MV-4-11 (cell line): Measurements from ENCODE around the gene PLCH1.

Source experiments
- DNase-seq: peaks from one replicate; lab custom pipeline; 2025; lab: John Stamatoyannopoulos, UW

The PLCH1 gene

DNA sequence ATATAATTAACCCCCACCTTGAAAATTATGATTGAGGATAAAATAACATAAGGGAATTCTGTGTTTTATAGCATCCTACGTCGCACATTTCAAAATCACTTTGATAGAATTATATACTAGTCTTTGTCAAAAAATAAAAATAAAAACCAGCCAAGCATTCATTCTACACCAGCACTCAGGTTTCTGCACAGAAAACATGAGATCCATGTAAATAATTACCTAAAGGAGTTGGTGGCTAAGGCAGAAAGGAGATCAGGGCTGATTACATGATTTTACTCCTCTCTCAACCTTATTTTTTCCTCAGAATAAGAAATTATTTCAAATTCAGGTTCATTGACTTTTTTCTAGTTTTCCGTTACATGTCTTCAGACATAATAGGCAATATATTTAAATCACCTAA is 194.5 kb downstream of the PLCH1 start:
- no peak for DNase-seq

DNA sequence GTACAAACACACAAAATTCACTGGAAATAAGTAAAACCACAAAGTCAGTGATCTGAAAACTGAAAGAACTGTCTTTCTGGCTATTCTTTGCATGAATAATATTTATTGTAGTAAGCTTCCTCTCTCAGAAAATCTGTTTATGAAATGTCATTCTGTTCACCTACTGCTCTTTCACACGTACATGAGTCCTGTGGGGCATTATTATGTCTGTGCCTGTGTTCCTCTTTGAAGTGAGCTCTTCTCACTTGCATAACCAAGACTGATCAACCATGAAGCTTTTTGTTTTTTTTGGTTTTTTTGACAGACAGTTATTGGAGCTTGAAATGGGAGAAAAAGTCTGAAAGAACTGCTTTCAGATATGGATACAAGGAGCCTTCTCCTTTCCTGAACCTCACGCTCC is 195.8 kb downstream of the PLCH1 start:
- DNase-seq, result no peak

DNA sequence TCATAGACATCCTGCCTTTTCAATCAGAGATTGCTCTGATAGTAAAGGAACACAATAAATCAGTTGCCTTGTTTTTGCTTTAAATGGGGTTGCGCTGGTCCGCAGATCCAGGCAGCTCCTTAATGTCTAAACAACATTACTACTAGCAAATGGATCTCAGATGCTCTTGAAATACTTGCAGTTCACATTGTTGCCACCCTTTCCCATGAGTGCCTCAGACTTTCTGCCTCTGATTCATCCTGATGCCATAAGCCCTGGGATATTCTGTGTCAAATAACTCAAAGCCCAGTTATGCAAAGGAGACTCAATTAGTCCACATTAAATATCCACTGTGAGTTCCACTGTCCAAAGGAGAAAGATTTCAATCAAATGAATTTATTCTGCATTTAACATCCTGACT is 196.7 kb downstream of the PLCH1 start:
- no peak for DNase-seq

DNA sequence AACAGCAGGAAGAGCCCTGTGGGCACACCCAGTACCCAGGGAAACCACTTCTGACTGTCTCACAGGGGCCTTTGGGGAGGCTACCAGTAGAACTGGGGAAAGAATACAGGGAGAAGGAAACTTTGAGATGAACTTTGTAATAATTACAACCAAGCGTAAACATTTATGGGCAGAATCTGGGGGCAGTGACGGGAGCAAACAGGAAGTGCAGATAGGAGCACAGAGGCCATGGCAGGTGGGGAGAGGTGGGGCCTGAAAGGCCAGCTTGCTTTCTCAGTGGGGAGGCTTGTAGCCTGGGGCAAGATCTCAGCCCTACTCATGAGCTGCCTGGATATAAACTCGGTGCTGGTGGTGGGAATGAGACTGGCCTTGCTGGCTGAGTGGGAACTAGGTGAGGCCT is 209.8 kb downstream of the PLCH1 start:
- DNase-seq, result no peak

DNA sequence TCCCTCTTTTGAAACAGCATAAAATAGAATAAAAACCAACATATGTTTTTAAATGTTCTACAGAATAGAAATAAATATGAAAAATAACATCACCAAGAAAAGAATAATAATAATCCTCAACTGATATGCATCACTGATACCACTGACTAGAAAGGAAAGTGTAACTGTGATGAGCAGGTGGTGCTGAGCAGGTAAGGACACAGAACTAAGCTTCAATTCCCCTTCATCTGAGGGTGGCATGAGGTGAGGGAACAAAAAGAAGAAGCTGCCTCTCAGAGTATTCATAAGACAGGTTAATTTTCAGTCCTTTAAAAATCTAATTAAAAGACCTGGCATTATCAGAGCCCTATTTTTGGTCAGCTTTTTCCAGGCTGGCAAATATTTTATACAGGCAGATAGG is 216.3 kb downstream of the PLCH1 start:
- DNase-seq, result no peak

DNA sequence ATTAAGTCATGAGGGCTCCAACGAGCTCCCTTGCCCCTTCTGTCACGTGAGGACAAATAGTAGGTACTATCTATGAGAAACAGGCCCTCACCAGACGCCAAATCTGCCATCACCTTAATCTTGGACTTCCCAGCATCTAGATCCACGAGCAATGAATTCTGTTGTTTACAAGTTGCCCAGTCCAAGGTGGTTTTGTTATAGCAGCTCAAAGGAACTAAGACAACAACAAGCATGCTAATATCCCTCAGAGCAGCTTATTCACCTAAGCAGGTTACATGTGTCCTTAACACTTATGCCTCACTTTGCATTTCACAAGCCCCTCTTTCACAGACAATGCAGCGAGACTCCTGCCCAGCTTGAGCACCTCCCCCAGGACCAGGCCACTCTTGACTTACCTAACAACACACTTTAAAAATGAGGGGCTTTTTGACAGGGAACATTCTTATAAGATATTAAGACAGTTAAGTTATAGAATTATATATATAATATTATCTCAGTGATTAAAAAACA is 219.5 kb downstream of the PLCH1 start:
- DNase-seq, result no peak

DNA sequence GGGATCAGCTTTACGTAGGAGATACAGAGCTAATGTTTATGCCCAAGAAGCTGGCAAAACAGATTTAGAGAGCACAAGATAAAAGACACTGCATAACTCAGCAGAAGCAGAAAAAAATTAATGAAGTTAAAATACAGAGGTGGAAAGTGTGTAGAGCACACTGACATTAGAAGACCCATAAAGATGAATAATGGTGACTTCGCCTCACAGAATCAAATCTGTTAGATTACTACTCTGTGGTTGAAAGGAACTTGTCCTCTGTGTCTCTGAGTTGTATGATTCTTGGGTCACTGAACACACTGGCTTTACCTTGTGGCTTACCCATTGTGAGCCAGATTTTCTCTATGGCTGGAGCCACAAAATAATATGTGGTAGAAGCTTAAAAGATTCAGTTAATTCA is 224.4 kb downstream of the PLCH1 start:
- no peak for DNase-seq

DNA sequence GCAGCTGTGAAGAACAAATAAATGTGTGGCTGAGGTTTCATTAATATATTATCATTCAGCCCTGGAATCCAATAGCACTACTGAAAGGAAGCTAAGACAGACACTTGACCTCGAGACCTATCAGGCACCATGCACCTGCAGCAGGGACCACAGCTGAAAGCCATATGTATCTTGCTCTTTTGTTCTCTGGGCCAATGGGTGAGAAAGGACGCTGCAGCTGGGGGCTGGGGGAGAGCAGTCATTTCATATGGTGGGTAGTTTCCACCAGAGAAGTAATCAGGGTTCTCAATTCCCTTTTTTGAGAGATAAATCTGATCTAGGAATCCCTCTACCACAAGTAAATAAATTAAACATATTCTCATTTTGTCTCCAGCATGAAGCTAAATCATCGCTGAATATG is 225.8 kb downstream of the PLCH1 start:
- DNase-seq, result no peak

DNA sequence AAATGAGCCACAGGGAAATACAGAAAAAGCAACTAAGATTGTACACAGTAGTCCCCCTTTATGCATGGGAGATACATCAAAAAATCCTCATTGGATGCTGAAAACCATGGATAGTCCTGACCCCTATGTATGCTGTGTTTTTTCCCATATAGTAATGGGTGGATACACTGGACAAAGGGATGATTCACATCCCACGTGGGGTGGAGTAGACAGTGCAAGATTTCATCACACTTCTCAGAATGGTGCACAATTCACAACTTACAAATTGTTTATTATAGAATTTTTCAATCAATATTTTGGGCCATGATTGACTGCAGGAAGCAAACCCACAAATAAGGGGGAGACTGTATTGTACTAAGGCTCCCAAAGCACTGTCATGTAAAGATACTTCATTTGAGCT is 227.0 kb downstream of the PLCH1 start:
- DNase-seq, result no peak

DNA sequence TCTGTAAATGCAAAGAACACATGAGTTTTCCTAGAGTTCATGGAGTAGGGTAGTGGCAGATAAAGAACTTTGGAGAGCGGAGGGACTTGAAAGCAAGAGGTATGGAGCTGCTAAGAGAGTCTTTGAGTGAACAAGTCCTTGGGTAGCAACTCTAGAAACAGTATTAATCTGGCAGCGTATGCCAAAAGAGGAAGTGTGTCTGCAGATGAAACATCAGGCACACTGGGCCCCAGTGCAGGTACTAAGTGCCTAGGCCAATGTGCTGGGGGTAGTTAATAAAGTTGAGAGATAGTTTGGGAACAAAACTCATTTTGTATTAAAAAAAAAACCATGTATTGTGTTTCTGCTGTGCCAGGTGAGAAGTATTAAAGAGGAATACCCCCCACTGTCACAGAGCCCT is 228.4 kb downstream of the PLCH1 start:
- no peak for DNase-seq

DNA sequence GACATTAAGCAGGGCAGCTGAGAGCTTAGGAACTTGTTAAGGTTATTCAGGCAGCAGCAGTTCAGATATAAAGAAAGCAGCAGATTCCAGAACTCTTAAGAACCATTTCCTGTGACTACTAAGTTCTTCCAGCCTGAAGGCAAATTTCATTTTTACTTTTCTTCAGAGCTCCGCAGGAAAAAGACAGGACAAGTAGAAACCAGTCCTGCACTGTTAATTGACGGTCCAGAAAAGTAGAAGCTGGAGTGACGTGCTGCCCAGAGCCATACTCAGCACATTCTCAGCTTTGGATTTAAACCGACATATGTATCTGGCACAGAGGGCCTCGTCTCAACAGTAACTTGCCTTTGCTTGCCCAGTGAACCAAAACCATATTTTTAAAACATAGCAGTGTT is 232.0 kb downstream of the PLCH1 start:
- no peak for DNase-seq

DNA sequence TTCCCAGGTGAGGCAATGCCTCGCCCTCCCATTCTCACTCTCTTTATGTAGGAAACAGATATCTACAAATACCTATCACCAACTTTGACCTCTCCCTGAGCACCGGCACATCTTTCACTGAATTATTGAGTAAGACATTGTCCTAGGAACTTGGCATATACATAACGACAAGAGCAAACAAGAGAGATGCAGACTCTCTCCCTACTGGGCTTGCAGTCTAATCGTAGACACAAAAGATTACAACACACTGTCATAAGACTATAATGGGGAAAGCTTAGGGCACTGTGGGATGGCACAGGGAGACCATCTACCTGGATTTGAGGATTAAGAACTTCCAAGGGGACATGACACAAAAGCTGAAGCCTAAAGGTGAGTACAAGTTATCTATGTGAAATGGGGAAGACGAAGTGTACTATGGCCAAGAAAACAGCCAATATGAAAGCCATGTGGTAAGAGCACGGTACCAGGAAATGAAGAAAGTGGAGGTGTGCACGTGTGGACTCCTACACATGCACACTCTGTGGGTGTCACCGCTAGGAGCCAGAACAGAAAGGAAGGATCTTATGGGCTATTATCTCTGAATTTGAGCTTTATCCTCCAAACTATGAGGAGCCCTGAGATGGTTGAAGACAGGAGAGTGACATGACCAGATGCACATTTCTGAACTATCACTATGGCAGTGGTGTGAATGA is 232.6 kb downstream of the PLCH1 start:
- no peak for DNase-seq

DNA sequence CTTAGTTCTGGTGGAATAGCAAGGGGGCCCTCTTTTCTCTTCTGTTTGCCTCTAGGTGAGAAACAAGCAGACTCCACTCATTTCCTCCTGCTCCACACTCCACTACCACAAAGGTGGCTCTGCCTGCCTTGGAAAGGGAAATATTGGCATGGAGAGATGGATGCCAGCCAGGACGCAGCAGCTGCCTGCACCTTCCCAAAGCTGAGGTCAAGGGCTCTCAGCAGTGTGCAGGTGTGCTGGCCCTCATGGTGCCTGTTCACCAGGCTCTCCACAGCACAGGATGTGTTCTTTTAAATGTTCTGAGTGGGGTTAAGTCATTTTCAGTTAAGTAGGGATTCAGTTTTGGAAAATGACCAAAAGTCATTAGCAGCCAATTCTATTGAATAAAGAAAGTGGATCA is 240.2 kb downstream of the PLCH1 start:
- no peak for DNase-seq

DNA sequence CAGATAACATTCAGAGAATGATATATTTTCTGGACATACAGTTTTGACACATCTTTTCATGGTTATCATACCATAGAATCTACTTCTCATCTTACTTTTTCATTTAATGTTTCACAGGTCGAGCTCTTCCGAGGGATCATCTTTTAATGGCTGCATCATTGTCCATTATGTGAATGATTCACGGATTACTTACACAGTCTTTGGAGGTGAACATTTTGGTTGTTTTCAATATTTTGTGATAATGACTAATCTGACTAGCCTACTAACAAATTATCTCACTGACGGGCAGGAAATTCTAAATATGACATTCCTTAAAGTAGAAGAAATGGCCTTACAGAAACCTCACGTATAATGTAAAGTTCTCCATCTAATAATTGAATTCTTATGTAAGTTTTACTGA is 242.2 kb downstream of the PLCH1 start:
- DNase-seq, result no peak

DNA sequence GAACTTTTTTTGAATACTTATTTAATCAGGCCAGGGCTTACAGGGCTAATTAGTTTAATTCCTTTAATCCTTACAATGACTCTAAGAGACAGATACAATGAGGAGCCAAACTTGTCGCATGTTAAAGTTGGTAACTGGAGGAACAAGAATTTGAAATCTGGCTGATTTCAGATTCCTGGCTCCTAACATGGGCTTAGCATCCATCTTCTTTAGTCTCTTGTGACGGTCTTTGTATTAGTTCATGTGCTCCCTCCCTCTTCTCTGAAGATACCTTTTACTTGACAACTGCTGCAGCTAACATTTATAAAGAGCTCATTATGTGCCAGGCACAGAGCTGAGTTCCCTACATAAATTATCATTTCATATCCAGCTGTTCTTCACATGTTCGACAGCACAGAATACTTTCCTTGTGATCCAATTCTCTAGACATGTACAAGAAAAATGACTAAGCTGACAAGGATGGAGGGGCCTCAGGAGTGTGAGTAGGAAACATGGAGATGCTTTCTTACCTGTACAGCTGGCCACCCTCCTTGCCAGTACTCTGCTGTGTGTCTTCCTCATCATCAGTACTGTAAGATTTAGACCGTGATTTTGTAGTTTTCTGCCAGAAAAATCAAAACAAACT is 244.6 kb downstream of the PLCH1 start:
- no peak for DNase-seq

DNA sequence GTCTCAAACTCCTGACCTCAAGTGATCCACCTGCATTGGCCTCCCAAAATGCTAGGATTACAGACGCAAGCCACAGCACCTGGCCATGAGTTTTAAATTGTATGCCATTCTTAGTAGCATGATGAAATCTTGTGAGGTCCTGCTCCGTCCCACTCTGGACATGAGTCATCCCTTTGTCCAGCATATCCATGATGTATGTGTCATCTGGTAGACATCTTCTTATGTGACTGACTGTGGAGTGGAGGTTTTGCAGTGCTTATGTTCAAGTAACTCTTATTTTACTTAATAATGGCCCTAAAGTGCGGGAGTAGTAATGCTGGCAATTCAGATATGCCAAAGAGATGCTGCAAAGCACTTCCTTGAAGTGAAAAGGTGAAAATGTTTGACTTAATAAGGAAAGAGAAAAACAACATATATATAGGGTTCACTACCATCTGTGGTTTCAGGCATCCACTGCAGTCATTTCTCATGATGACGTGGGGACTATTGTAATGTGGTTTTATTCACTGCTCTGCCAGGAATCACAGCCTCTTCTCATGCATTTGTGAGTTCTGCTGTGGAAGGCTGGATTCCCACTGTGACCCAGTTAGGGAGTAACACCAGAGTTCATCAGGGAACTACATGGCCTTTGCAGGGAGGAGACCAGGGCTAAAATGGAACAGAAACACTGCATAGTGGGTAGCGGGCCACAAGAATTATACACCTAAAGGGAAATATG is 246.8 kb downstream of the PLCH1 start:
- no peak for DNase-seq

DNA sequence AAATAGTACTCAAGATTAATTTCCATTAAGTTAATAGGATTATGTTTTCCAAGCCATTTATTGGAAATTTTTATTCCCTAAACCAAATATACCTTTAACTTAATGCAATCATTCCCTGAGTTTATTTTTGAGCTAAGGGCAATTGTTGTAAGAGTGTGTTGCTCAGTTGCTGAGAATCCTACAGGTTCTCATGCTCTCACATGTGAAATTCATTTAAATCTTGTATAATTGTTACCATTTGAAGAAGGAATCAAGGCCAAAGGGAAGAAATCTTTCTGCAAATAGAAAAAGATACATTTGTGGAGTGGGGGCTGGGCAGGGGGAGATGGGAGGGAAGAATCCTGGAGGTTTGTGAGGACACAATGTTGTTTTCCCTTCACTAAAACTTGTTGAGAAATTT is 248.7 kb downstream of the PLCH1 start:
- DNase-seq, result no peak

DNA sequence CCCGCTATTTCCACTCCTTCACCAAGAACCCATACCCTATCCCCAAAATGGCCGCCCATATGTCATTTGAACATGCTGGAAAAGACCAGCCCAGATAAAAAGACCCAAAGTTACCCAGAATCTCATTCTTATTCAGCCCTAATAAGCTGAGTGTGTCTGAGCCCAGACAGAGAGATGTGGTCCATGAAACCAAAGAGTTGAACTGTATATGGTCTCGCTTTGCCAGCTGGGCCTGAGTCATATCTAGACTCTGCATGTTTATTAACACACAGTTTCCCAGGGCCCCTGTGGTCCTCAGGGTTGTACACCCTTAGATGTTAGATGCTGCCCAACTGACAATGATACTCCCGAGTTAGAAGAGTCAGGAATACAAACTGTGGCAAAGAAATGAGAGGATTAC is 249.5 kb downstream of the PLCH1 start:
- no peak for DNase-seq

DNA sequence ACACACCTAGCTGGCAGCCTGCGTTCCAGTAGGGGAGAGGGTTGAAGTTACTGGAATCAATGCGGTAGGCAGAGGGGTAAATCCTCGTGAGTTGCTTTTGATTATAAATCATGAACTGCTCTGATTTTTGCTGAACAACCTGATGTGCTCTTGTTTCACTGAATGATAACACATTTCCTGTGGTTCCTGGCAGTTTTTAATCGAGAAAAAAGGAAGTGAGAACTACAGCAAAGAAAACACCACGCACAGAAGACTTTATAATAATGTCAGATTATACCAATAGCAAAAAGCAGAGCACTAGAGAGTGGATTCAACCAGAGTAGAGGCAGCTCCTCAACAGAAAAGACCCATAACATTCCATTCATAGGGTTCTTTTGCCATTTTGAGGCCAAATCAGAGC is 250.5 kb downstream of the PLCH1 start:
- no peak for DNase-seq

DNA sequence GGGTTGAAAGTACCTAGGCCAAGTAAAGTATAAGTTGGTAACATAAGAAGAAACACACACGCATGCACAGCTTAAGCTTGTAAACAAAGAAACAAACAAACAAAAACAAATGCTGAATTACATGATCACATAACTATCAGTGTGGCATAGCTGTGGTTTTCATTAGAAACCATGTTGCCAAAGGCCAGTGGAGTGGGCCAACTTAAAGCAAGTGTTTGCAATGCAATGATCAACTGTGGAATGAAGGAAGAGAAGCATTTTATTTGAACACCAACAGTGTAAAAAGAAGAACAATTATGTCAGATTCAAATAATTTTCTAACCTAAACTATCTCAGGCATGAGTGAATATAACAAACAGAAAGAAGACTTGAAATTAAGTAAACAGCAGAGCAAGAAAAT is 252.0 kb downstream of the PLCH1 start:
- no peak for DNase-seq

DNA sequence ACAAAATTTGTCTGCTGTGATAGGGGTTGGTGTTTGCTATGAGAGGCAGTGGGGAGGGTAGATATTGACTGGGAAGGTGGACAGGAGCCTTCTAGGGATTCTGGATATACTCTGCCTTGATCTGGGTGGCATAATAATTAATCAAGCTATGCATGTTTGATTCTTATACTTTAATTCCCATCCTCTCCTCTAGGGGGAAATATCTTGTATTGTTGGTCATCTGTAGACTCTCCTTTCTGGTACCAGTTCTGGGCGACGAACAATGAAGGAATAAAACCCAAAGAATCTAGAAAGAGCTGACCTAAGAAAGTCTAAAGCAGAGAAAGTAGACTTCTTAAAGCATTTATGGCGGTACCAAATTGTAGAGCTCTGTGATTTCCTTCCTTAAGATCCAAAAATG is 253.2 kb downstream of the PLCH1 start:
- DNase-seq, result no peak

DNA sequence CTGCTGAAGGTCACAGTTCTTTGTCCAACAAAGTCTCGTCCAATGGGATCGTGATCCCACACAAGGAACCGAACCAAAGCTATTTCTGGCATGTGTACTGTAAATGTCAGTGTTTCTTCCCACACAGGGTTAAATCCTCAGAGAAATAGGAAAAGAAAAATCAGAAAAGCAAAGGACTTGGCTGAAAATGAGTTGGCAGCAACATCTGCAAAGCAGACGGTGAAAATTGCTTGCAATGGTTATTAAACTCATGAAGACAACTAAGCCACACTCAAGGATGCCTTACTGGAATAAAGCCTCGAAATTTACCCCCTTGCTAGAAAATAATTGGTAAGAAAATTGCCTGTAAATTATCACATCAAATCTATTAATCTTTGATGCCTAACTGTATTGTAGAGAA is 256.2 kb downstream of the PLCH1 start:
- DNase-seq, result no peak

DNA sequence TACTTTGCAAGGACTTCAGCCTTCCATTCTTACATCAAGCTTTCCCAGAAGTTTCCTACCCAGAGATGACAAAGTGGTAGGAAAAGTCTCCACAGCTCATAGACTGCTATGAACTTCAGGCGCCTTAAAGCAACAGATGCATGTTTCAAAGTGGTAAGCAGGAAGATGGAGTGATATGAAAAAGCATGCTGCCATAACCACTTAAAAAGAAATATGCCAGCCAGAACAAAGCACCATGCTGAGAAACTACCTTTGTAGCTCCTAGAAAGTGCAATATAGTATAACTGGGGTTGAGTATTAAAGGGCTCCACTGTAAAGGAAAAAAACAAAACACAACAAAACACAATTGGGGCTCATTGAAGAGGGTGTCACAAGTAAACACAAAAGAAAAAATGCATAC is 259.0 kb downstream of the PLCH1 start:
- DNase-seq, result no peak
